GM23338 (cell line): Measurements from ENCODE around the gene ELFN1. TPM values are rescaled to one million over a fixed set of nuclear protein-coding genes. Genes with fewer than 3 reads are reported as not detected.

Source experiments
- ATAC-seq: fragments of 200-7000 bp; cut with Tn5 transposase; 3 replicates; pipeline ENCODE4 v1.9.1; 2020
- DNase-seq: peaks from one replicate; pipeline ENCODE4 v3.0.0-alpha.2; 2015; ENCODE audit warnings: low spot score
- H2AFZ ChIP-seq: fragments of 200-600 bp; sonication (generic); 2 replicates; pipeline ENCODE4 v1.8.0; 2016; ENCODE audit warnings: antibody characterized with exemption, mild to moderate bottlenecking, moderate library complexity
- H3F3A ChIP-seq: fragments of 200-600 bp; sonication (generic); replicated peaks from 2 replicates; pipeline ENCODE4 v1.8.0; 2017; ENCODE audit warnings: antibody characterized with exemption, mixed run types, low read depth
- H3K27ac ChIP-seq: fragments of 200-600 bp; sonication (generic); 2 replicates; pipeline ENCODE4 v1.6.1; 2016; ENCODE audit warnings: low read depth
- H3K27me3 ChIP-seq: fragments of 200-600 bp; sonication (generic); 2 replicates; pipeline ENCODE4 v1.8.0; 2016; ENCODE audit warnings: mild to moderate bottlenecking, mixed run types, moderate library complexity; ENCODE audit not compliant: insufficient read depth
- H3K36me3 ChIP-seq: fragments of 200-600 bp; sonication (generic); 2 replicates; pipeline ENCODE4 v1.8.0; 2016; ENCODE audit warnings: mild to moderate bottlenecking; ENCODE audit not compliant: insufficient read depth
- H3K4me1 ChIP-seq: fragments of 200-600 bp; sonication (generic); 2 replicates; pipeline ENCODE4 v1.8.0; 2016; ENCODE audit warnings: mild to moderate bottlenecking, moderate library complexity; ENCODE audit not compliant: insufficient read depth
- H3K4me2 ChIP-seq: fragments of 200-600 bp; sonication (generic); 2 replicates; pipeline ENCODE4 v1.7.1; 2017; ENCODE audit warnings: mixed run types
- H3K4me3 ChIP-seq: fragments of 200-600 bp; sonication (generic); 2 replicates; pipeline ENCODE4 v1.6.1; 2016; ENCODE audit warnings: mixed run types
- H3K79me2 ChIP-seq: fragments of 200-600 bp; sonication (generic); replicated peaks from 2 replicates; pipeline ENCODE4 v1.8.0; 2017; ENCODE audit warnings: mild to moderate bottlenecking; ENCODE audit not compliant: insufficient read depth
- H3K9me2 ChIP-seq: fragments of 200-600 bp; sonication (generic); 2 replicates; pipeline ENCODE4 v1.8.0; 2017; ENCODE audit not compliant: insufficient read depth
- H4K20me1 ChIP-seq: fragments of 200-600 bp; sonication (generic); replicated peaks from 2 replicates; pipeline ENCODE4 v1.8.0; 2017; ENCODE audit warnings: mild to moderate bottlenecking; ENCODE audit not compliant: insufficient read depth
- H3K27ac Mint-ChIP-seq: 2 replicates; pipeline ENCODE4 v1.8.0; 2020; ENCODE audit warnings: inconsistent platforms, mild to moderate bottlenecking, moderate library complexity, mixed read lengths
- H3K27me3 Mint-ChIP-seq: 3 replicates; pipeline ENCODE4 v1.8.0; 2022; ENCODE audit warnings: low read depth, mild to moderate bottlenecking, moderate library complexity, mixed read lengths, inconsistent platforms; ENCODE audit not compliant: insufficient read depth, poor library complexity
- H3K36me3 Mint-ChIP-seq: 3 replicates; pipeline ENCODE4 v1.8.0; 2021; ENCODE audit warnings: low read depth, mild to moderate bottlenecking, inconsistent platforms, moderate library complexity, mixed read lengths
- H3K4me1 Mint-ChIP-seq: 3 replicates; pipeline ENCODE4 v1.8.0; 2020; ENCODE audit warnings: mild to moderate bottlenecking, inconsistent platforms, mixed read lengths
- H3K4me3 Mint-ChIP-seq: 3 replicates; pipeline ENCODE4 v1.8.0; 2021; ENCODE audit warnings: moderate library complexity, mild to moderate bottlenecking, inconsistent platforms, mixed read lengths
- H3K9me3 Mint-ChIP-seq: 3 replicates; pipeline ENCODE4 v1.8.0; 2020; ENCODE audit warnings: moderate library complexity, mild to moderate bottlenecking, inconsistent platforms, mixed read lengths
- EZH2 ChIP-seq: fragments of 200-600 bp; sonication (generic); IDR thresholded peaks from one replicate; pipeline ENCODE4 v1.8.0; 2017; ENCODE audit warnings: antibody characterized with exemption, mild to moderate bottlenecking, low read depth; ENCODE audit not compliant: unreplicated experiment
- EZH2phosphoT487 ChIP-seq: fragments of 200-600 bp; sonication (generic); IDR thresholded peaks from one replicate; pipeline ENCODE4 v1.8.1; 2018; ENCODE audit warnings: antibody characterized with exemption; ENCODE audit not compliant: unreplicated experiment
- JUNB ChIP-seq: IDR thresholded peaks from one replicate; pipeline ENCODE4 v1.6.1; 2016; ENCODE audit warnings: antibody characterized with exemption; ENCODE audit not compliant: unreplicated experiment
- POLR2AphosphoS5 ChIP-seq: IDR thresholded peaks from 2 replicates; pipeline ENCODE4 v1.6.1; 2016; ENCODE audit warnings: antibody characterized with exemption, low read depth
- STAT1 ChIP-seq: IDR thresholded peaks from one replicate; pipeline ENCODE4 v1.6.1; 2016; ENCODE audit warnings: antibody characterized with exemption; ENCODE audit not compliant: unreplicated experiment
- ZNF114 ChIP-seq: fragments of 250-450 bp; sonication (Bioruptor Pico); IDR thresholded peaks from 2 replicates; pipeline ENCODE4 v1.5.0; 2020; ENCODE audit warnings: mild to moderate bottlenecking, moderate library complexity
- polyA plus RNA-seq: library from polyadenylated mRNA; unstranded; fragments of >200 nt; fragmentation: Nextera tagmentation; extraction: Ambion mirVana; gene quantifications from 2 replicates; pipeline ENCODE4 v1.2.1, GENCODE V29; 2016
- total RNA-seq: library from RNA; depleted of rRNA; stranded (reverse); fragments of >200 nt; shearing (Covaris generic); gene quantifications from 2 replicates; pipeline ENCODE4 v1.2.3, GENCODE V29; 2014
- TF ChIP-seq, protein P1 (sequence below): fragments of 250-450 bp; sonication (Bioruptor Pico); IDR thresholded peaks from 2 replicates; pipeline ENCODE4 v1.5.0; 2020; ENCODE audit warnings: mild to moderate bottlenecking, moderate library complexity
- TF ChIP-seq, protein P2 (sequence below): IDR thresholded peaks from one replicate; pipeline ENCODE4 v1.6.1; 2018; ENCODE audit warnings: antibody characterized with exemption; ENCODE audit not compliant: unreplicated experiment
- TF ChIP-seq, protein P3 (sequence below), 2 experiments: fragments of 200-600 bp in 1 of 2; sonication (generic) in 1 of 2; conservative IDR thresholded peaks; 2 replicates each; pipeline versions ENCODE4 v1.5.1 to v1.6.1; 2016 to 2017; ENCODE audit warnings: antibody characterized with exemption in 2 of 2, low read depth in 2 of 2, mild to moderate bottlenecking in 2 of 2, moderate library complexity in 1 of 2
- TF ChIP-seq, protein P4 (sequence below): IDR thresholded peaks from 2 replicates; pipeline ENCODE4 v1.6.1; 2016; ENCODE audit warnings: antibody characterized with exemption

The ELFN1 gene
- total and polyA plus RNA-seq, 2 experiments from 2014 or later, result 0.08 to 3.5 TPM

DNA sequence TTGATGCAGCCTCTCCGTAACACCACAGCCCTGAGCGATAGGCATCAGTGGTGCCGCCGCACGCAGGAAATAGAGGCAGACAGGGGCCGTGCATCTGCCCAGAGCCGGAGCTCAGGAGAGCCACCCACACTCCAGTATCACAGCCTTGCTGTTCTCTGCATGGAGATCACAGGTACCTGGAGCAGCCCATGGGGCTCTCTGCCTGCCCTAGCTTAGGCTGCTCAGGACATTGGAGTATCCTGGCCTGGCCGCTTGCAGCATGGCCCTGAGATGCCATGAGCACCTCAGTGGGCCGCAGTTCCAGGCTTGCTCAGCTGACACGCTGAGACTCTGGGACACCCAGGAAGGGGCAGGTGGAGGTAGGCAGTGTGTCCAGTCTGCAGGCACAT lies 47.0 kb downstream of the ELFN1 start:
- ATAC-seq (no peak), DNase-seq (no peak)
- Mint-ChIP-seq H3K9me3 (peaks cover 4% of the 10 kb centered on the region; the same call in 1 of the 3 replicates), H3K27ac (no peak overlapping the region), H3K27me3 (peaks cover 25% of the 10 kb centered on the region), H3K4me3 (no peak overlapping the region), H3K4me1 (peaks cover 58% of the 10 kb centered on the region), H3K36me3 (peaks cover 3% of the 10 kb centered on the region; the same call in 1 of the 3 replicates)
- Histone ChIP-seq H3K4me1 (peaks cover 23% of the 10 kb centered on the region), H3F3A (no peaks in the 10 kb centered on the region), H3K36me3 (no peaks in the 10 kb centered on the region), H3K9me2 (no peaks in the 10 kb centered on the region), H3K79me2 (no peaks in the 10 kb centered on the region), H4K20me1 (no peaks in the 10 kb centered on the region), H3K4me3 (no peak overlapping the region), H3K4me2 (no peak overlapping the region), H3K27me3 (no peaks in the 10 kb centered on the region), H2AFZ (no peak overlapping the region), H3K27ac (no peak overlapping the region)
- TF ChIP-seq EZH2 (no peak), EZH2phosphoT487 (no peak), STAT1 (no peak), POLR2AphosphoS5 (no peak), JUNB (no peak), ZNF114 (CRISPR knock-in tag) (no peak)
- TF ChIP-seq, protein P1, sequence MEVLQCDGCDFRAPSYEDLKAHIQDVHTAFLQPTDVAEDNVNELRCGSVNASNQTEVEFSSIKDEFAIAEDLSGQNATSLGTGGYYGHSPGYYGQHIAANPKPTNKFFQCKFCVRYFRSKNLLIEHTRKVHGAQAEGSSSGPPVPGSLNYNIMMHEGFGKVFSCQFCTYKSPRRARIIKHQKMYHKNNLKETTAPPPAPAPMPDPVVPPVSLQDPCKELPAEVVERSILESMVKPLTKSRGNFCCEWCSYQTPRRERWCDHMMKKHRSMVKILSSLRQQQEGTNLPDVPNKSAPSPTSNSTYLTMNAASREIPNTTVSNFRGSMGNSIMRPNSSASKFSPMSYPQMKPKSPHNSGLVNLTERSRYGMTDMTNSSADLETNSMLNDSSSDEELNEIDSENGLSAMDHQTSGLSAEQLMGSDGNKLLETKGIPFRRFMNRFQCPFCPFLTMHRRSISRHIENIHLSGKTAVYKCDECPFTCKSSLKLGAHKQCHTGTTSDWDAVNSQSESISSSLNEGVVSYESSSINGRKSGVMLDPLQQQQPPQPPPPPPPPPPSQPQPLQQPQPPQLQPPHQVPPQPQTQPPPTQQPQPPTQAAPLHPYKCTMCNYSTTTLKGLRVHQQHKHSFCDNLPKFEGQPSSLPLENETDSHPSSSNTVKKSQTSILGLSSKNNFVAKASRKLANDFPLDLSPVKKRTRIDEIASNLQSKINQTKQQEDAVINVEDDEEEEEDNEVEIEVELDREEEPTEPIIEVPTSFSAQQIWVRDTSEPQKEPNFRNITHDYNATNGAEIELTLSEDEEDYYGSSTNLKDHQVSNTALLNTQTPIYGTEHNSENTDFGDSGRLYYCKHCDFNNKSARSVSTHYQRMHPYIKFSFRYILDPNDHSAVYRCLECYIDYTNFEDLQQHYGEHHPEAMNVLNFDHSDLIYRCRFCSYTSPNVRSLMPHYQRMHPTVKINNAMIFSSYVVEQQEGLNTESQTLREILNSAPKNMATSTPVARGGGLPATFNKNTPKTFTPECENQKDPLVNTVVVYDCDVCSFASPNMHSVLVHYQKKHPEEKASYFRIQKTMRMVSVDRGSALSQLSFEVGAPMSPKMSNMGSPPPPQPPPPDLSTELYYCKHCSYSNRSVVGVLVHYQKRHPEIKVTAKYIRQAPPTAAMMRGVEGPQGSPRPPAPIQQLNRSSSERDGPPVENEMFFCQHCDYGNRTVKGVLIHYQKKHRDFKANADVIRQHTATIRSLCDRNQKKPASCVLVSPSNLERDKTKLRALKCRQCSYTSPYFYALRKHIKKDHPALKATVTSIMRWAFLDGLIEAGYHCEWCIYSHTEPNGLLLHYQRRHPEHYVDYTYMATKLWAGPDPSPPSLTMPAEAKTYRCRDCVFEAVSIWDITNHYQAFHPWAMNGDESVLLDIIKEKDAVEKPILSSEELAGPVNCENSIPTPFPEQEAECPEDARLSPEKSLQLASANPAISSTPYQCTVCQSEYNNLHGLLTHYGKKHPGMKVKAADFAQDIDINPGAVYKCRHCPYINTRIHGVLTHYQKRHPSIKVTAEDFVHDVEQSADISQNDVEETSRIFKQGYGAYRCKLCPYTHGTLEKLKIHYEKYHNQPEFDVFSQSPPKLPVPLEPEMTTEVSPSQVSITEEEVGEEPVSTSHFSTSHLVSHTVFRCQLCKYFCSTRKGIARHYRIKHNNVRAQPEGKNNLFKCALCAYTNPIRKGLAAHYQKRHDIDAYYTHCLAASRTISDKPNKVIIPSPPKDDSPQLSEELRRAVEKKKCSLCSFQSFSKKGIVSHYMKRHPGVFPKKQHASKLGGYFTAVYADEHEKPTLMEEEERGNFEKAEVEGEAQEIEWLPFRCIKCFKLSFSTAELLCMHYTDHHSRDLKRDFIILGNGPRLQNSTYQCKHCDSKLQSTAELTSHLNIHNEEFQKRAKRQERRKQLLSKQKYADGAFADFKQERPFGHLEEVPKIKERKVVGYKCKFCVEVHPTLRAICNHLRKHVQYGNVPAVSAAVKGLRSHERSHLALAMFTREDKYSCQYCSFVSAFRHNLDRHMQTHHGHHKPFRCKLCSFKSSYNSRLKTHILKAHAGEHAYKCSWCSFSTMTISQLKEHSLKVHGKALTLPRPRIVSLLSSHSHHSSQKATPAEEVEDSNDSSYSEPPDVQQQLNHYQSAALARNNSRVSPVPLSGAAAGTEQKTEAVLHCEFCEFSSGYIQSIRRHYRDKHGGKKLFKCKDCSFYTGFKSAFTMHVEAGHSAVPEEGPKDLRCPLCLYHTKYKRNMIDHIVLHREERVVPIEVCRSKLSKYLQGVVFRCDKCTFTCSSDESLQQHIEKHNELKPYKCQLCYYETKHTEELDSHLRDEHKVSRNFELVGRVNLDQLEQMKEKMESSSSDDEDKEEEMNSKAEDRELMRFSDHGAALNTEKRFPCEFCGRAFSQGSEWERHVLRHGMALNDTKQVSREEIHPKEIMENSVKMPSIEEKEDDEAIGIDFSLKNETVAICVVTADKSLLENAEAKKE (CRISPR knock-in tag), result no peak
- TF ChIP-seq, protein P2, sequence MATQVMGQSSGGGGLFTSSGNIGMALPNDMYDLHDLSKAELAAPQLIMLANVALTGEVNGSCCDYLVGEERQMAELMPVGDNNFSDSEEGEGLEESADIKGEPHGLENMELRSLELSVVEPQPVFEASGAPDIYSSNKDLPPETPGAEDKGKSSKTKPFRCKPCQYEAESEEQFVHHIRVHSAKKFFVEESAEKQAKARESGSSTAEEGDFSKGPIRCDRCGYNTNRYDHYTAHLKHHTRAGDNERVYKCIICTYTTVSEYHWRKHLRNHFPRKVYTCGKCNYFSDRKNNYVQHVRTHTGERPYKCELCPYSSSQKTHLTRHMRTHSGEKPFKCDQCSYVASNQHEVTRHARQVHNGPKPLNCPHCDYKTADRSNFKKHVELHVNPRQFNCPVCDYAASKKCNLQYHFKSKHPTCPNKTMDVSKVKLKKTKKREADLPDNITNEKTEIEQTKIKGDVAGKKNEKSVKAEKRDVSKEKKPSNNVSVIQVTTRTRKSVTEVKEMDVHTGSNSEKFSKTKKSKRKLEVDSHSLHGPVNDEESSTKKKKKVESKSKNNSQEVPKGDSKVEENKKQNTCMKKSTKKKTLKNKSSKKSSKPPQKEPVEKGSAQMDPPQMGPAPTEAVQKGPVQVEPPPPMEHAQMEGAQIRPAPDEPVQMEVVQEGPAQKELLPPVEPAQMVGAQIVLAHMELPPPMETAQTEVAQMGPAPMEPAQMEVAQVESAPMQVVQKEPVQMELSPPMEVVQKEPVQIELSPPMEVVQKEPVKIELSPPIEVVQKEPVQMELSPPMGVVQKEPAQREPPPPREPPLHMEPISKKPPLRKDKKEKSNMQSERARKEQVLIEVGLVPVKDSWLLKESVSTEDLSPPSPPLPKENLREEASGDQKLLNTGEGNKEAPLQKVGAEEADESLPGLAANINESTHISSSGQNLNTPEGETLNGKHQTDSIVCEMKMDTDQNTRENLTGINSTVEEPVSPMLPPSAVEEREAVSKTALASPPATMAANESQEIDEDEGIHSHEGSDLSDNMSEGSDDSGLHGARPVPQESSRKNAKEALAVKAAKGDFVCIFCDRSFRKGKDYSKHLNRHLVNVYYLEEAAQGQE, result no peak
- TF ChIP-seq, protein P3, sequence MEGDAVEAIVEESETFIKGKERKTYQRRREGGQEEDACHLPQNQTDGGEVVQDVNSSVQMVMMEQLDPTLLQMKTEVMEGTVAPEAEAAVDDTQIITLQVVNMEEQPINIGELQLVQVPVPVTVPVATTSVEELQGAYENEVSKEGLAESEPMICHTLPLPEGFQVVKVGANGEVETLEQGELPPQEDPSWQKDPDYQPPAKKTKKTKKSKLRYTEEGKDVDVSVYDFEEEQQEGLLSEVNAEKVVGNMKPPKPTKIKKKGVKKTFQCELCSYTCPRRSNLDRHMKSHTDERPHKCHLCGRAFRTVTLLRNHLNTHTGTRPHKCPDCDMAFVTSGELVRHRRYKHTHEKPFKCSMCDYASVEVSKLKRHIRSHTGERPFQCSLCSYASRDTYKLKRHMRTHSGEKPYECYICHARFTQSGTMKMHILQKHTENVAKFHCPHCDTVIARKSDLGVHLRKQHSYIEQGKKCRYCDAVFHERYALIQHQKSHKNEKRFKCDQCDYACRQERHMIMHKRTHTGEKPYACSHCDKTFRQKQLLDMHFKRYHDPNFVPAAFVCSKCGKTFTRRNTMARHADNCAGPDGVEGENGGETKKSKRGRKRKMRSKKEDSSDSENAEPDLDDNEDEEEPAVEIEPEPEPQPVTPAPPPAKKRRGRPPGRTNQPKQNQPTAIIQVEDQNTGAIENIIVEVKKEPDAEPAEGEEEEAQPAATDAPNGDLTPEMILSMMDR (conservative IDR thresholded peaks at IDR 0.05; ENCODE audit: low read depth in 2 of 2), result no peak
- TF ChIP-seq, protein P4, sequence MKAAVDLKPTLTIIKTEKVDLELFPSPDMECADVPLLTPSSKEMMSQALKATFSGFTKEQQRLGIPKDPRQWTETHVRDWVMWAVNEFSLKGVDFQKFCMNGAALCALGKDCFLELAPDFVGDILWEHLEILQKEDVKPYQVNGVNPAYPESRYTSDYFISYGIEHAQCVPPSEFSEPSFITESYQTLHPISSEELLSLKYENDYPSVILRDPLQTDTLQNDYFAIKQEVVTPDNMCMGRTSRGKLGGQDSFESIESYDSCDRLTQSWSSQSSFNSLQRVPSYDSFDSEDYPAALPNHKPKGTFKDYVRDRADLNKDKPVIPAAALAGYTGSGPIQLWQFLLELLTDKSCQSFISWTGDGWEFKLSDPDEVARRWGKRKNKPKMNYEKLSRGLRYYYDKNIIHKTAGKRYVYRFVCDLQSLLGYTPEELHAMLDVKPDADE, result no peak
